NT2/D1 (cell line): ENCODE data around the gene PFN3.

Source experiments
- SUZ12 ChIP-seq: IDR thresholded peaks from 2 replicates; pipeline ENCODE4 v1.6.1; 2011; ENCODE audit not compliant: insufficient read length, insufficient read depth; ENCODE audit errors: extremely low read depth
- ZNF274 ChIP-seq: IDR thresholded peaks from 2 replicates; pipeline ENCODE4 v1.6.1; 2011; ENCODE audit warnings: mild to moderate bottlenecking, low read depth, low read length

GRCh38 chr5:177356746-177357145 is 43.7 kb downstream of the PFN3 start:
- TF ChIP-seq ZNF274 (no peak), SUZ12 (no peak)
